Endothelial cell of umbilical vein (primary cell): ENCODE measurements around the gene RBMS2. TPM values are rescaled to one million over a fixed set of nuclear protein-coding genes. Genes with fewer than 3 reads are reported as not detected.
"Not testable (repeated sequence)": the region's sequence is repeated elsewhere in the genome, so short reads cannot be mapped to it uniquely, and the experiment has no call there.

Source experiments
- BruUV-seq: library from RNA; stranded (reverse); fragments of 400-500 nt; replicated peaks from 2 replicates; lab custom pipeline; 2021; lab: Mats Ljungman, UMichigan
- CTCF ChIA-PET: fragments of 300-600, 350-600 bp; sonication (Branson Sonifier 250); formaldehyde crosslinking; loops from one replicate; lab custom pipeline; 2021; ENCODE audit warnings: antibody characterized with exemption, inconsistent platforms; lab: Charles Lee
- POLR2A ChIA-PET: fragments of 300-600, 350-600 bp; sonication (Branson Sonifier 250); formaldehyde crosslinking; loops from one replicate; lab custom pipeline; 2021; ENCODE audit warnings: antibody characterized with exemption, inconsistent platforms; lab: Charles Lee
- DNase-seq: peaks from one replicate; pipeline ENCODE4 v3.0.0-alpha.2; 2011; ENCODE audit warnings: low read depth, low spot score
- FAIRE-seq: peaks from 2 replicates; lab custom pipeline; 2011; peaks lifted over from hg19 to GRCh38; lab: Jason Lieb, UNC
- H2AFZ ChIP-seq: 2 replicates; pipeline ENCODE4 v1.6.0; 2012; ENCODE audit warnings: low read depth, low read length, control low read depth, inconsistent platforms
- H3K27ac ChIP-seq: 2 replicates; pipeline ENCODE4 v1.5.1; 2011; ENCODE audit warnings: low read depth, mild to moderate bottlenecking, control low read depth, low read length, moderate library complexity; ENCODE audit not compliant: insufficient read depth
- H3K27me3 ChIP-seq, 2 experiments: 2 replicates each; pipeline versions ENCODE4 v1.6.0 to v1.6.1; 2011; ENCODE audit warnings: low read length in 2 of 2, mixed read lengths in 1 of 2; ENCODE audit not compliant: control insufficient read depth in 2 of 2, insufficient read depth in 2 of 2
- H3K36me3 ChIP-seq, 2 experiments: 2 replicates in 1 of 2; 3 replicates in 1 of 2; pipeline ENCODE4 v1.5.1; 2011; ENCODE audit warnings: low read length in 2 of 2, mild to moderate bottlenecking in 1 of 2, moderate library complexity in 1 of 2; ENCODE audit not compliant: control insufficient read depth in 2 of 2, insufficient read depth in 2 of 2; ENCODE audit errors: extremely low read depth in 1 of 2
- H3K4me1 ChIP-seq: 3 replicates; pipeline ENCODE4 v1.5.1; 2011; ENCODE audit warnings: mild to moderate bottlenecking, low read length; ENCODE audit not compliant: control insufficient read depth, insufficient read depth; ENCODE audit errors: extremely low read depth
- H3K4me2 ChIP-seq: 2 replicates; pipeline ENCODE4 v1.6.1; 2011; ENCODE audit warnings: low read length, control low read depth, mixed read lengths; ENCODE audit not compliant: insufficient read depth
- H3K4me3 ChIP-seq, 3 experiments: fragments of 200-600 bp in 1 of 3; sonication (generic), shearing (Covaris generic) in 1 of 3; replicated peaks in 1 of 3; 2 replicates each; pipeline ENCODE4 v1.5.1; 2011 to 2016; ENCODE audit warnings: control low read depth in 3 of 3, low read length in 3 of 3, mild to moderate bottlenecking in 2 of 3, inconsistent platforms in 1 of 3, low read depth in 1 of 3, moderate library complexity in 1 of 3; ENCODE audit not compliant: insufficient read depth in 1 of 3
- H3K79me2 ChIP-seq: 2 replicates; pipeline ENCODE4 v1.6.0; 2012; ENCODE audit warnings: low read length, inconsistent platforms; ENCODE audit not compliant: control insufficient read depth, insufficient read depth
- H3K9ac ChIP-seq: replicated peaks from 2 replicates; pipeline ENCODE3; 2011; ENCODE audit warnings: low read length, control low read depth; ENCODE audit not compliant: insufficient read depth; ENCODE audit errors: extremely low read depth
- H3K9me1 ChIP-seq: replicated peaks from 3 replicates; pipeline ENCODE4 v1.6.0; 2011; ENCODE audit warnings: mild to moderate bottlenecking, low read length; ENCODE audit not compliant: control insufficient read depth, insufficient read depth; ENCODE audit errors: extremely low read depth
- H3K9me3 ChIP-seq: replicated peaks from 2 replicates; pipeline ENCODE4 v1.5.1; 2012; ENCODE audit warnings: low read length, inconsistent platforms; ENCODE audit not compliant: control insufficient read depth, insufficient read depth
- H4K20me1 ChIP-seq: replicated peaks from 2 replicates; pipeline ENCODE3; 2011; ENCODE audit warnings: mild to moderate bottlenecking, low read length; ENCODE audit not compliant: control insufficient read depth, insufficient read depth; ENCODE audit errors: extremely low read depth
- FOS ChIP-seq: IDR thresholded peaks from 2 replicates; pipeline ENCODE4 v1.6.1; 2011; ENCODE audit warnings: mild to moderate bottlenecking, low read length, moderate library complexity, borderline replicate concordance; ENCODE audit not compliant: insufficient read depth
- MAX ChIP-seq: IDR thresholded peaks from 2 replicates; pipeline ENCODE4 v1.6.1; 2011; ENCODE audit not compliant: insufficient read depth, insufficient read length
- POLR2A ChIP-seq: IDR thresholded peaks from 2 replicates; pipeline ENCODE4 v1.6.1; 2012; ENCODE audit warnings: low read depth, mild to moderate bottlenecking, control low read depth, low read length
- POLR2AphosphoS5 ChIP-seq: IDR thresholded peaks from 2 replicates; pipeline ENCODE4 v1.6.1; 2012; ENCODE audit warnings: low read depth, mild to moderate bottlenecking, control low read depth, low read length, moderate library complexity; ENCODE audit not compliant: insufficient read depth
- dilution Hi-C: fragments of 300-500 bp; cut with MboI; formaldehyde crosslinking; loops from one replicate; pipeline ENCODE4 v1.15.0; 2019; ENCODE audit warnings: low sequenced_read_pairs; ENCODE audit not compliant: extremely low pct_ligation_motif_present
- intact Hi-C: fragments of 100-400 bp; cut with micrococcal nuclease; formaldehyde crosslinking; loops from one replicate; pipeline ENCODE4 v1.10.0; 2022
- polyA plus RNA-seq, 4 experiments: library from polyadenylated mRNA; depleted of rRNA in 3 of 4; stranded (reverse) in 3 of 4; unstranded in 1 of 4; fragments of >200 nt; gene quantifications; 2 replicates each; pipeline versions ENCODE4 v1.2.1 to v1.2.3, GENCODE V29; 2011 to 2012; ENCODE audit warnings: missing spikeins in 1 of 4
- total RNA-seq: library from RNA; stranded (reverse); gene quantifications from 2 replicates; pipeline ENCODE4 v1.2.3, GENCODE V29; 2021

Gene RBMS2
- total and polyA plus RNA-seq, 2 donors (not counting 3 experiments of a cell fraction or from before 2014, with no cell fraction given) = 66.8 to 103 TPM

- dilution Hi-C loops = no loop called here
- ChIA-PET POLR2A (no interaction called here), CTCF (interaction anchor here (2.3 kb wide), 1 partner anchor 12 kb away, joined by 9 read pairs; no protein-coding TSS in a partner anchor)
- no peak for DNase-seq
- H4K20me1 ChIP-seq = no peaks in the 10 kb centered on the region
- no peak overlapping the region for H3K9ac ChIP-seq
- no peaks in the 10 kb centered on the region for H3K9me3 ChIP-seq
- H2AFZ ChIP-seq = no peak overlapping the region
- intact Hi-C loops = no loop called here
- no peak for FAIRE-seq
- H3K36me3 ChIP-seq = no peaks in the 10 kb centered on the region
- no peak overlapping the region for H3K4me3 ChIP-seq
- peaks cover 24 to 48% of the 10 kb centered on the region in 2 experiments for H3K27me3 ChIP-seq
- TF ChIP-seq POLR2A = no peak
- no peak for TF ChIP-seq FOS
- no peak for TF ChIP-seq MAX
- no peak for TF ChIP-seq POLR2AphosphoS5
- H3K27ac ChIP-seq = no peak overlapping the region
- no peak overlapping the region for H3K4me2 ChIP-seq
- BruUV-seq = no TSS peak
- peaks cover 4% of the 10 kb centered on the region for H3K4me1 ChIP-seq
- H3K79me2 ChIP-seq = no peaks in the 10 kb centered on the region
- H3K9me1 ChIP-seq = no peaks in the 10 kb centered on the region
Observed at GRCh38 chr12:56490360-56490759, 31.3 kb upstream of the RBMS2 start.

GRCh38 chr12:56493409-56494105 lies 28.1 kb upstream of the RBMS2 start:
- FAIRE-seq, H3K36me3 ChIP-seq, intact Hi-C loops, H4K20me1 ChIP-seq, BruUV-seq, H3K27ac ChIP-seq, H3K4me2 ChIP-seq, H3K9ac ChIP-seq, CTCF ChIA-PET, H3K79me2 ChIP-seq, dilution Hi-C loops, H3K9me1 ChIP-seq, H3K4me1 ChIP-seq, H3K4me3 ChIP-seq, DNase-seq, H2AFZ ChIP-seq, H3K9me3 ChIP-seq, POLR2A ChIA-PET: not testable (repeated sequence)
- peaks cover 20 to 35% of the 10 kb centered on the region in 2 experiments for H3K27me3 ChIP-seq

- H4K20me1 ChIP-seq, POLR2A ChIA-PET: not testable (repeated sequence)
Observed at GRCh38 chr12:56494106-56494415, 27.6 kb upstream of the RBMS2 start.

More at GRCh38 chr12:56494106-56494415, 27.6 kb upstream of the RBMS2 start:
- H3K79me2 ChIP-seq, H3K4me1 ChIP-seq, H2AFZ ChIP-seq, CTCF ChIA-PET, BruUV-seq, H3K9me3 ChIP-seq, FAIRE-seq, DNase-seq, intact Hi-C loops, H3K36me3 ChIP-seq, H3K4me2 ChIP-seq, dilution Hi-C loops, H3K4me3 ChIP-seq, H3K27ac ChIP-seq, H3K9ac ChIP-seq, H3K9me1 ChIP-seq: not testable (repeated sequence)
- peaks cover 19 to 30% of the 10 kb centered on the region in 2 experiments for H3K27me3 ChIP-seq
